DOHH2 (cell line): ENCODE measurements around the gene CMTR1.

Experiments used
- H3F3A ChIP-seq: fragments of 200-600 bp; sonication (generic), shearing (Covaris generic); 2 replicates; pipeline ENCODE4 v1.6.0; 2016; ENCODE audit warnings: antibody characterized with exemption, mild to moderate bottlenecking; ENCODE audit not compliant: control insufficient read depth, insufficient read depth
- H3K27ac ChIP-seq: fragments of 200-600 bp; sonication (generic); 2 replicates; pipeline ENCODE4 v1.5.1; 2014; ENCODE audit warnings: low read depth, mild to moderate bottlenecking, low read length, moderate library complexity
- H3K27me3 ChIP-seq: fragments of 200-600 bp; sonication (generic); 2 replicates; pipeline ENCODE4 v1.6.1; 2014; ENCODE audit warnings: mild to moderate bottlenecking, low read length, mixed read lengths; ENCODE audit not compliant: control insufficient read depth
- H3K36me3 ChIP-seq: fragments of 200-600 bp; sonication (generic); 2 replicates; pipeline ENCODE4 v1.6.1; 2014; ENCODE audit warnings: mild to moderate bottlenecking, low read length, moderate library complexity, mixed read lengths; ENCODE audit not compliant: control insufficient read depth
- H3K4me1 ChIP-seq: fragments of 200-600 bp; sonication (generic); 2 replicates; pipeline ENCODE4 v1.6.1; 2014; ENCODE audit warnings: mild to moderate bottlenecking, low read length, mixed read lengths; ENCODE audit not compliant: control insufficient read depth
- H3K4me2 ChIP-seq: fragments of 200-600 bp; sonication (generic); 2 replicates; pipeline ENCODE4 v1.6.0; 2014; ENCODE audit warnings: mild to moderate bottlenecking, low read length, moderate library complexity
- H3K4me3 ChIP-seq: fragments of 200-600 bp; sonication (generic); 2 replicates; pipeline ENCODE4 v1.5.1; 2014; ENCODE audit warnings: mild to moderate bottlenecking, low read length, mixed read lengths
- H3K79me2 ChIP-seq: fragments of 200-600 bp; sonication (generic); 2 replicates; pipeline ENCODE4 v1.6.1; 2014; ENCODE audit warnings: mild to moderate bottlenecking, low read length, mixed read lengths; ENCODE audit not compliant: control insufficient read depth
- H3K9me2 ChIP-seq: fragments of 200-600 bp; sonication (generic); replicated peaks from 2 replicates; pipeline ENCODE4 v1.6.1; 2014; ENCODE audit warnings: mild to moderate bottlenecking, low read length, mixed read lengths; ENCODE audit not compliant: control insufficient read depth
- H3K9me3 ChIP-seq: fragments of 200-600 bp; sonication (generic); 2 replicates; pipeline ENCODE4 v1.6.1; 2014; ENCODE audit warnings: antibody characterized with exemption, low read length, mixed read lengths; ENCODE audit not compliant: control insufficient read depth, insufficient read depth
- H4K20me1 ChIP-seq: fragments of 200-600 bp; sonication (generic); 2 replicates; pipeline ENCODE4 v1.6.0; 2014; ENCODE audit warnings: low read depth, mild to moderate bottlenecking, antibody characterized with exemption, low read length, moderate library complexity; ENCODE audit not compliant: control insufficient read depth, insufficient read depth
- CTCF ChIP-seq: fragments of 200-600 bp; sonication (generic); IDR thresholded peaks from one replicate; pipeline ENCODE4 v1.5.1; 2014; ENCODE audit warnings: antibody characterized with exemption, mild to moderate bottlenecking, low read depth, low read length; ENCODE audit not compliant: poor library complexity, severe bottlenecking
- EZH2phosphoT487 ChIP-seq: fragments of 200-600 bp; sonication (generic); IDR thresholded peaks from 2 replicates; pipeline ENCODE4 v1.6.1; 2017; ENCODE audit warnings: borderline replicate concordance, mild to moderate bottlenecking, antibody characterized with exemption, low read length, moderate library complexity, mixed read lengths

The CMTR1 gene

DNA sequence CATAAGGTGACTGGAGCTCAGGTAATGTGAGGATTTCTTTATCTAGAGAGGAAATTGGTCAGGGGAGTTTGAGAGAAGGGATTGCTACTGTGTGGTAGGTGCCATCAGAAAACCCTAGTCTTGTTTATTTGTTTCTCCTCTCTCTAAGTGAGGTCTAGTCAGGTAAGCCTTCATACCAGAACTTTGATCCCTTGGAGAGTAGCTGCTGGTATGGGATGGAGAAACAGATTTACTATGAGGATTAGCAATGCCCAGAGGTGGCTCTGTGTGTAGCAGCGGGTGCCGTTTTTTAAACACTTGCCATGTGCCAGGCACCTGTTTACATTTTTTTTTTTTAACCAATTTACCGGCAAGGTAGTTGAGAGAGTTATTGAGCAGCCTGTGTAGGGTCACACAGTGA is 19.5 kb downstream of the CMTR1 start:
- TF ChIP-seq CTCF: no peak
- no peak for TF ChIP-seq EZH2phosphoT487
- Histone ChIP-seq H3K4me2 (no peak overlapping the region), H3K9me3 (no peaks in the 10 kb centered on the region), H3K79me2 (no peaks in the 10 kb centered on the region), H3K4me3 (no peak overlapping the region), H4K20me1 (no peaks in the 10 kb centered on the region), H3K4me1 (no peaks in the 10 kb centered on the region), H3K27me3 (no peaks in the 10 kb centered on the region), H3F3A (no peaks in the 10 kb centered on the region), H3K27ac (no peak overlapping the region), H3K9me2 (no peaks in the 10 kb centered on the region), H3K36me3 (peaks cover 61% of the 10 kb centered on the region)

- no peak overlapping the region for H3K4me2 ChIP-seq
- peaks cover 71% of the 10 kb centered on the region for H3K36me3 ChIP-seq
- no peak overlapping the region for H3K4me3 ChIP-seq
- no peaks in the 10 kb centered on the region for H3K4me1 ChIP-seq
- no peaks in the 10 kb centered on the region for H3K79me2 ChIP-seq
- TF ChIP-seq CTCF (no peak), EZH2phosphoT487 (no peak)
- H3K9me3 ChIP-seq: no peaks in the 10 kb centered on the region
- no peak overlapping the region for H3K27ac ChIP-seq
- H3K9me2 ChIP-seq: no peaks in the 10 kb centered on the region
- no peaks in the 10 kb centered on the region for H3F3A ChIP-seq
- no peaks in the 10 kb centered on the region for H4K20me1 ChIP-seq
- no peaks in the 10 kb centered on the region for H3K27me3 ChIP-seq
These were observed 21.6 kb downstream of the CMTR1 start for GRCh38 chr6:37454420-37455140.

DNA sequence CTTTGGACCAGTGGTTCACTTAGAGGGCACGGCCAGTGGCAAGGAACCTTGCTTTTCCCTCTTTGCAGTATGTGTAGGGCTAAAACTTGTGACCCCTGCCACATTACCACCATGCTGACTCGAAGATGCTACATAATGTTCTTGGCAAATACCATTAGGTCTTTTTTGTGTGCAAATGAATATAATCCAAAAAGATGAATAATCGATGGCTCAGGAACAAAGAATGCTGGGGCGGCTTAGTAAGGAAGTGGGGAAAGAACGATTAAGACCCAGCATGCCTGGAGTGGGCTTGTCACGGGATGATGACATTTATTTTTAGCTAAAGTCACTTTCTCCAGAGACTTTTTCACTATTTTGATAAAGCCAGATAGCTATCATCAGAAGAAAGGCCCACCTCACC is 23.1 kb downstream of the CMTR1 start:
- no peaks in the 10 kb centered on the region for H3K9me2 ChIP-seq
- TF ChIP-seq EZH2phosphoT487 (no peak), CTCF (no peak)
- H3K4me2 ChIP-seq: no peak overlapping the region
- H4K20me1 ChIP-seq: no peaks in the 10 kb centered on the region
- no peaks in the 10 kb centered on the region for H3F3A ChIP-seq
- H3K79me2 ChIP-seq: no peaks in the 10 kb centered on the region
- no peaks in the 10 kb centered on the region for H3K9me3 ChIP-seq
- H3K27me3 ChIP-seq: no peaks in the 10 kb centered on the region
- H3K27ac ChIP-seq: no peak overlapping the region
- no peaks in the 10 kb centered on the region for H3K4me1 ChIP-seq
- H3K36me3 ChIP-seq: peaks cover 75% of the 10 kb centered on the region
- no peak overlapping the region for H3K4me3 ChIP-seq
